GM21447 (cell line): ENCODE results near the gene GRID2.

Experiments used
- ATAC-seq: cut with Tn5 transposase; IDR thresholded peaks from one replicate; pipeline ENCODE4 v1.9.1; 2021; ENCODE audit not compliant: unreplicated experiment

The GRID2 gene

GRCh38 chr4:92658318-92658717, 354.6 kb downstream of the GRID2 start:
- ATAC-seq, result no peak

GRCh38 chr4:92677805-92678204, 374.0 kb downstream of the GRID2 start:
- ATAC-seq, result no peak

- no peak for ATAC-seq
Observed at GRCh38 chr4:92678292-92678691, 374.5 kb downstream of the GRID2 start.

DNA sequence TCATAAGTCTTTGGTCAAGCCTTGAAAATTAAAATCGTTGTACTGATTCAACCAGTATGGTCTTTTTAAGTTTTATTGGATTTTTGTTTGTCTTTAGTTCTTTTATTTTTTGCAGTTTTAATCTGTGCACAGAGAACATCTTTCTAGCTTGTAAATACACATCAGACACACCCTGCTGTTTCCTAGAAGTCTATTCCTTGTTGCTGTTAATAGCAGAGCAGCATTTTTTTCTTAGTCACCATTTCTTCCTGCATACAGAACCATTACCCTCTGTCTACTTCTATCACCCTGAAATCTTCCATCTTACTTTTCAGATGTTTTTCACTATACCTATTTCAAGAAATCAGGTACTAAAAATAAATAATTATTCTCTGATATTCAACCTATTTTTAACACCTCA, 375.4 kb downstream of the GRID2 start:
- no peak for ATAC-seq

GRCh38 chr4:92714640-92715039, 410.9 kb downstream of the GRID2 start:
- no peak for ATAC-seq

DNA sequence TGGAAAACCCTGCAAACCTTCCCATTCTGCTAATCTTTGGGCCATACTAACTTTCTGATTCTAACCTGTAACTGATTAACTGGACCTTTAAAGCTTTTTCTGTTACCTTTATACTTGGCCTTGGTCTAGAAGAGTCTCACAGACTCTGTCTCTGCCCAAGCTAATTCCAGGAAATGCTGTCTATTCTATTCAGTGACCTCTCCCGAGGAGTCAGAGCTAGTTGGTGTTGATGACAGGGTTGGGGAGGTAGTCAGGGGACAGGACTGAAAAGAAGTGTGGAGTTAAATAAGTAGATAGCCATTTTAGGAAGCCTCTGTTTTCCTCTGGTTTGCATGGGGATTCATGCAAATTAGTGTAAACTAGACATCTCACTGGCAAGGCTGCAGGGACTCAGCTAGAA, 429.5 kb downstream of the GRID2 start:
- no peak for ATAC-seq

DNA sequence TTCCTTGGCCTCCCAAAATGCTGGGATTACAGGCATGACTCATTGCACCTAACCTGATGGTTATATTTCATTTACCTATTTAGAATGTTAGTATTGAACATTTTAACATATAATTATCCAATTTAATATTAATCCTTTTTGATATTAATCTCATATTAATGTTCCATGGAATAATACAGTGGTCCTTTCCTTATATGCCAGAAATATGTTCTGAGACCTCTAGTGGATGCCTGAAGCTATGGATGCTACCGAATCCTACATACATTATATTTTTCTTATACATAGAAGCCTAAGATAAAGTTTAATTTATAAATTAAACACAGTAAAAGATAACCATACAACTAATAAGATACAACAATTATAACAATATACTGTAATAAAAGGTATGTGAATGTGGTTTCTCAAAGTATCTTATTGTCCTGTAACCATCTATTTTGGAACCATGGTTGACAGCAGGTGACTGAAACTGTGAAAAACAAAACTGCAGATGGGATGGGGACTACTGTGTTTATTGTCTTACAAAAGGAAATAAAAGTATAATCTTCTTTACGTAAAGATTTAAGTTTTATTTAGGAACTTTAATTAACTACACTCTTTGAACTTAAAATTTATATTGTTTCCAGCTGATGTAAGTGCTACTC, 431.4 kb downstream of the GRID2 start:
- no peak for ATAC-seq

- no peak for ATAC-seq
Observed at GRCh38 chr4:92760433-92760832, 456.7 kb downstream of the GRID2 start.

DNA sequence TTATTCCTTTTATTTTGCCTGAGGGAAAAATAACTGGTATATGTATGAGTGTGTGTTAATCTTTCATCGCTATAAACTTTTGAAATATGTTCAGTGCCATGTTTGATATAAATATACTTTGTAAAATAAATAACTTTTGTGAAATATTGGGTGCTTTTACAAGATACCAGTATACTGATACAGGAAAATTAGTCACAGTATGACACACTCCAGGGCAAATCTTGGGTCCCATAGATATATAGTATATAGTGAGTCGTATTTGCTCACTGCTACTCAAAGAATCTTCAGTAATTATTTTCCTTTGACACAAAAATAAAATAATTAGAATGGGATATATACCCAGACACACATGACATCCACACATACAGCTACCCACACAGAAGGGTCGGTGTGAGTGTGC, 472.3 kb downstream of the GRID2 start:
- ATAC-seq, result no peak

GRCh38 chr4:92789741-92790140, 486.0 kb downstream of the GRID2 start:
- no peak for ATAC-seq

- no peak for ATAC-seq
Observed at GRCh38 chr4:92791871-92792440, 488.2 kb downstream of the GRID2 start.

DNA sequence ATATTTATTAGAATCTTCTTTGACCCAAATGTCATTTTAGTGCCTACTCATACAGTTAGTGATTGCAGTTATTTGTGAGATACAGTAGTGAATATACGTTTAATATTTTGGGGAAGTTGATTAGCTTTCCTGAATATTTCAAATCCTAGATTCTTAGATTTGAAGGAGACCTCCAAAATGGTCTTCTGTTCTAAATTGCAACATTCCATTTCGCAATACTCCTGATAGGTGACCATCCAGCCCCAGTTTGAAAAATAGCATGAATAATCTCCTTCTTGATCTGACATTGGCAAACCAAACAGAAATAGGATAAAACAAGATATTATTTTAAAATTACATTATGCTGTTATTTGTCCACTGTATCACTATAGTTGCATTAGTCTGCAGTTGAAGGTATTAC, 505.6 kb downstream of the GRID2 start:
- ATAC-seq, result no peak

DNA sequence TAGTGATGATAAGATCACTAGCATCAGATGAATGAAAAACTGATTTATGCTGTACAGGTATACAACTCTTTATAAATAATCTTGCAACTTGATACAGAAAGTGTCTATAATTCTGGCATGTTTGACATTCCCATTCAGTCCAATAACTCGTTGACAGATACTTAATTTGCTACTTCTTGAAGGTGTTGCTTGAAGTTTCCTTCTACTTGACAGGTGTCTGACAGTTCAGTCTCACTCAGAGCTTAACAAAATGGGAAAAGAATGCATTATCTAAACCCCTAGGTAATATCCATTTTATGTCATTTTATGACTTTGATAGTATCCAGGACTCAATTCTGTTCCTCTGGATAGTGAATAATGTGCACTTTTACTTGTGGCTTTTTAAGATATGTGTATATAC, 508.9 kb downstream of the GRID2 start:
- no peak for ATAC-seq

GRCh38 chr4:92814677-92815076, 510.9 kb downstream of the GRID2 start:
- no peak for ATAC-seq

DNA sequence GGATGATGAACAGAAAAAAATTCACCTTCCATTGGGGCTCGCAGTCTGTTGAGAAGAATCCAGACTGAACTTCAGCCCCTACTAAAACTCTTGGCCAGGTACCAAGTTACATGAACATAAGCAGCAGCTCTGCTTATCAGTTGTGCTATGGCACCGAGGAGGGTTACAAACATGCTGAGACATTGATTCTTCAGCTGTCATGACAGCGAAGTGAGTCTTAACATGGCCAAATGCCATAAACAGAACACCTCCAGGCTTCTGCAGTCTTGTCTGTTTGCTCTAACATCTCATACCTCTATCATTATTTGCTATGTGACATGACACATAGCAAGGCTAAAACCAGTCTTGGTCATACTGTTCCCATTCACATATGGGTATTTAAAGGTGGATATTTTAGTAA, 521.5 kb downstream of the GRID2 start:
- ATAC-seq, result no peak

DNA sequence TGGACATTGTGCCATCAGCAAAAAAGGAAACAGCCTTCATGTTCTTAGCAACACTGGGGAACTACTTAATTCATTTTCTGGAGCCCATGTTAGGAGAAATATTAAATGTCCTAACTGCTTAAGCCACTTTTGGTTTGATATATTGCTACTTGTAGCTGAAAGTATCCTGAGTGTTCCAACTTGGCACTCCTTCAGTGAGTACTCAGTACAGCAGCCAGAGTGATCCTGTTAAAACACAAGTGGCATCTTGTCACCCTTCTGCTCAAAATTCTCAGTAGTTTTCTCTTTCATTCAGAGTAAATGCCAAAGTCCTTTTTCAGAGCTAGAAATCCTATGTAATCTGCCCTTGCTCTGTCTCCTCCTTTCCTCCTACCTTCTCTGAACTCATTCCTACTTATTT, 522.0 kb downstream of the GRID2 start:
- no peak for ATAC-seq

DNA sequence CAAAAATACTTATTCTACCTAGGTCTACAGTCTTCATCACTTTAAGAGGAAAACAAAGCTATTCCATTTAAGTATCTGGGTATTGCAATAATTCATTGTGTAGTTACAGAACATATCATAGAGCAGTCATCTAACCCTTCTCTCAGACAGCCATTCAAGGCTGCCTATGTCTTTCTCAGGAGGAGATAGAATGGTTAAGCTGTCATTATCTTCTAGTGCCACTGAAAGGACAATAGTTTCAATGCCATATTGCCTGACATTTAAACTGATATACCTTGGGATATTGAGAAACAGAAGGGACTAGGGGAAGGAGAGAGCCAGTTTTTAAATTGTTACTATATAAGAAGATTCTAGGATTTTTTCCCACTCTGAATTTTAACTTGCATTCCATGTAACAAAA, 527.0 kb downstream of the GRID2 start:
- ATAC-seq, result no peak

GRCh38 chr4:92840880-92841279, 537.1 kb downstream of the GRID2 start:
- no peak for ATAC-seq

GRCh38 chr4:92843784-92844183, 540.0 kb downstream of the GRID2 start:
- no peak for ATAC-seq

DNA sequence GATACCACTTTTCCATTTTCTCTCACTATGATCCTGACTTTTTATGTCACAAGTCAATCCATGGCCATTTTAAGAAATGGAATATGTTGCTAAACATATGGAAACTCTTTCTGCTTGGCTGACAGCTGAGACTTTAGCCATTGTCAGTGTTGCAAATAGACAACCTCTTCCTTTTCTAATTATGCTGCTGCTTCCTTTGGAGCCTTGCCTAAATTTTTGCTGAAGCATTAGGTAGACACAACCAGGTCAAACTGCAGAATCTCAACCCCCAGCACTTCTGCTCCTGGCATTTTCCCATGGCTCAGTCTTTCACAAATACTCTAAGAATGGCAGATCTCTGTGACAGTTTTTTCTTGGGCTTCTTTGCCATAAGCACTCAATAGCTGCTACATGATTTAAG, 543.3 kb downstream of the GRID2 start:
- no peak for ATAC-seq

DNA sequence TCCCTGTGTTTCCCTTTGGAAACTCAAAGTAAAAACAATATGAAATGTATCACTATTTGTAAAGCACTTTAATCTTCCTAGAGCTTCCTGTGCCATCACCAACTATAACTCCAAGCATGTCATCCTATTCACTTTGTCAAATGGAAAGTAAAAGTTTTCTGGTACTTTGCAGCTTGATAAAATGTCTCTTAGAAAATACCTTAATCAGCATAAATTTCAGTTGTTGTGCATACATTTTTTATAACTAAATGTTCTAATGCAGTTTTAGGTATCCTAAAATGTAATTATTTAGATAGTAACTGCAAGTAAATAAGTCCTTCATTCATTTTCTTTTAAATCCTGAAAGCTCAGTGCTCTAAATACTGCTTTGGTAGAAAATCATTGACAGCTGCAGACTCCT, 558.7 kb downstream of the GRID2 start:
- no peak for ATAC-seq

DNA sequence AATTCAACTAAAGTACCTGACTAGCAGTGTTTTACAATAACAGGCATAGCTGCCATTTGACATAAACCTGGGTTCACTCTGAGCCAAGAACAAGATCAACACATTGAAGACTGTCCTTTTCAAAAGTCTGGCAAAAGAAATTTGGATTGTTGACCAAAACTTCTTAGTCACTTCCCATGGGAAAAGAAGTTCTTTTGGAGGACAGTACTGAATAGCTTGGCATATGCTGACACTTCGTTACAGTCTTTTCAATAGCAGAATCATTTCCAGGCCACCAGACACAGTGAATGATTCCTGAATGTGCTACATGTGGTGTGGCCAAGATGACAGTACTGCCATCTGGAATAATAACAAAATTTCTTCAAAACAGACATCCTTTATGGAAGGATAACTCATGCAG, 560.3 kb downstream of the GRID2 start:
- no peak for ATAC-seq

GRCh38 chr4:92872604-92873003, 568.8 kb downstream of the GRID2 start:
- no peak for ATAC-seq
